Measurements from ENCODE around the gene CD5L. TPM values are rescaled to one million over a fixed set of nuclear protein-coding genes. Genes with fewer than 3 reads are reported as not detected.
A peak's percentile ranks its signal among the peaks of the same experiment; 100 is the strongest.

Gene CD5L
- total RNA-seq (under 1 TPM in 1 of 2 donors, not detected in 1; 0.25 TPM), polyA plus RNA-seq (ENCODE audit: insufficient read depth, low read depth, low replicate concordance) (0.22 TPM)
- long read RNA-seq, donor 1 = 0 reads
- long read RNA-seq, donor 2 = 0 reads

GRCh38 chr1:157841708-157842107 lies at the start of gene CD5L:
CD5L (minus strand) TSS chr1:157841808; CDS start chr1:157841701, 107 bp downstream.
- intact Hi-C loops (cut with DNase I; ENCODE audit: low total_unique reads) = no loop called here
- Histone ChIP-seq H3K36me3 (ENCODE audit: low read depth, missing control alignments) (no peaks in the 10 kb centered on the region), H3K27me3 (no peaks in the 10 kb centered on the region), H3K27ac (no peak within 1 kb of the TSS), H3K4me1 (no peaks in the 10 kb centered on the region), H3K9me3 (no peaks in the 10 kb centered on the region), H3K4me3 (no peak within 1 kb of the TSS)
- 62 to 63% methylated on average over 3 of the region's 3 CpGs for WGBS, 2 donors
- no peak for DNase-seq
- TF ChIP-seq CTCF (IDR thresholded peaks at IDR 0.05) = no peak
- TF ChIP-seq POLR2A (IDR thresholded peaks at IDR 0.05) = no peak

GRCh38 chr1:157882580-157882979 lies 41.0 kb upstream of the CD5L start:
- Histone ChIP-seq H3K36me3 (ENCODE audit: low read depth, missing control alignments) (no peaks in the 10 kb centered on the region), H3K27me3 (no peaks in the 10 kb centered on the region), H3K4me3 (no peak overlapping the region), H3K9me3 (no peaks in the 10 kb centered on the region), H3K4me1 (no peaks in the 10 kb centered on the region), H3K27ac (no peak overlapping the region)
- 82 to 89% methylated on average over 2 of the region's 2 CpGs for WGBS, 2 donors
- no peak for TF ChIP-seq CTCF (IDR thresholded peaks at IDR 0.05)
- TF ChIP-seq POLR2A (IDR thresholded peaks at IDR 0.05) = no peak
- intact Hi-C loops (cut with DNase I; ENCODE audit: low total_unique reads) = no loop called here
- DNase-seq = no peak

GRCh38 chr1:157880621-157881020 lies 39.0 kb upstream of the CD5L start:
- no peak for DNase-seq
- Histone ChIP-seq H3K4me3 (no peak overlapping the region), H3K9me3 (no peaks in the 10 kb centered on the region), H3K27me3 (no peaks in the 10 kb centered on the region), H3K4me1 (no peaks in the 10 kb centered on the region), H3K27ac (no peak overlapping the region), H3K36me3 (ENCODE audit: low read depth, missing control alignments) (no peaks in the 10 kb centered on the region)
- WGBS, 2 donors = 71 to 77% methylated on average over 4 of the region's 4 CpGs
- TF ChIP-seq POLR2A (IDR thresholded peaks at IDR 0.05) = no peak
- TF ChIP-seq CTCF (IDR thresholded peaks at IDR 0.05) = no peak
- intact Hi-C loops (cut with DNase I; ENCODE audit: low total_unique reads) = no loop called here

GRCh38 chr1:157878059-157878458 lies 36.5 kb upstream of the CD5L start:
- intact Hi-C loops (cut with DNase I; ENCODE audit: low total_unique reads) = no loop called here
- WGBS, 2 donors = 48% methylated on average over 4 of the region's 4 CpGs
- H3K4me3 ChIP-seq = no peak overlapping the region
- no peaks in the 10 kb centered on the region for H3K4me1 ChIP-seq
- H3K27me3 ChIP-seq = no peaks in the 10 kb centered on the region
- no peak overlapping the region for H3K27ac ChIP-seq
- TF ChIP-seq POLR2A (IDR thresholded peaks at IDR 0.05) (no peak), CTCF (IDR thresholded peaks at IDR 0.05) (peak in 1 of 3 experiments; percentile 6)
- no peaks in the 10 kb centered on the region for H3K9me3 ChIP-seq
- no peak for DNase-seq
- no peaks in the 10 kb centered on the region for H3K36me3 ChIP-seq (ENCODE audit: low read depth, missing control alignments)

- no peak for DNase-seq
- no peaks in the 10 kb centered on the region for H3K9me3 ChIP-seq
- no peak overlapping the region for H3K4me3 ChIP-seq
- no peaks in the 10 kb centered on the region for H3K4me1 ChIP-seq
- TF ChIP-seq POLR2A (IDR thresholded peaks at IDR 0.05) (no peak), CTCF (IDR thresholded peaks at IDR 0.05) (no peak)
- no peaks in the 10 kb centered on the region for H3K27me3 ChIP-seq
- no peaks in the 10 kb centered on the region for H3K36me3 ChIP-seq (ENCODE audit: low read depth, missing control alignments)
- intact Hi-C loops (cut with DNase I; ENCODE audit: low total_unique reads) = no loop called here
- no peak overlapping the region for H3K27ac ChIP-seq
Observed at GRCh38 chr1:157870490-157870889, 28.9 kb upstream of the CD5L start.
